ENCODE measurements around the gene CARD19.

GRCh38 chr9:93060746-93061259 is 35.2 kb upstream of the CARD19 start:
- TF ChIP-seq EZH2 (optimal IDR thresholded peaks at IDR 0.05; ENCODE audit: low read depth, low read length), result no peak
- no peak for TF ChIP-seq CTCF (IDR thresholded peaks at IDR 0.05; ENCODE audit: low read length)
- TF ChIP-seq EZH2phosphoT487 (IDR thresholded peaks at IDR 0.05; ENCODE audit: low read length), result no peak

Data from MM.1S (cell line).